ENCODE results near the gene TACR2. TPM values are rescaled to one million over a fixed set of nuclear protein-coding genes. Genes with fewer than 3 reads are reported as not detected.

The TACR2 gene
- total RNA-seq, 1 donor from 2014 or later, result not detected

- H3K27ac Mint-ChIP-seq (ENCODE audit: unreplicated experiment), result no peak overlapping the region
- no peak for DNase-seq (ENCODE audit: extremely low spot score, unreplicated experiment)
- no peaks in the 10 kb centered on the region for H3K9me3 Mint-ChIP-seq (ENCODE audit: unreplicated experiment)
- H3K4me1 Mint-ChIP-seq (ENCODE audit: unreplicated experiment), result peaks cover 12% of the 10 kb centered on the region
- no peak overlapping the region for H3K4me3 Mint-ChIP-seq (ENCODE audit: unreplicated experiment)
- no peaks in the 10 kb centered on the region for H3K27me3 Mint-ChIP-seq (ENCODE audit: unreplicated experiment)
- TF ChIP-seq CTCF (IDR thresholded peaks at IDR 0.05), result no peak
- peaks cover 7% of the 10 kb centered on the region for H3K36me3 Mint-ChIP-seq (ENCODE audit: unreplicated experiment)
Observed at GRCh38 chr10:69353977-69354635, 62.6 kb downstream of the TACR2 start.

Other genes starting within 250 kb of the TACR2 start
- 27.3 and 30.5 TPM in 2 replicates for gene SUPV3L1, start 236.7 kb downstream of the TACR2 start, total RNA-seq
- gene HKDC1, start 196.6 kb downstream of the TACR2 start, total RNA-seq, result 0.19 TPM in 1 of 2 replicates, not detected in the other
- 59.4 and 61.3 TPM in 2 replicates for gene HK1, start 138.4 kb downstream of the TACR2 start, total RNA-seq
- gene TSPAN15, start 34.5 kb upstream of the TACR2 start, total RNA-seq, result 0.94 TPM in 1 of 2 replicates, not detected in the other
- gene NEUROG3, start 156.5 kb upstream of the TACR2 start, total RNA-seq, result not detected in 2 replicates
- 3.4 TPM in 2 replicates for gene FAM241B, start 213.3 kb upstream of the TACR2 start, total RNA-seq